HG02943 (cell line): ENCODE measurements around the gene GPT2.
A peak's percentile ranks its signal among the peaks of the same experiment; 100 is the strongest.
"Not testable (repeated sequence)": the region's sequence is repeated elsewhere in the genome, so short reads cannot be mapped to it uniquely, and the experiment has no call there.

ENCODE experiments used
- ATAC-seq: cut with Tn5 transposase; IDR thresholded peaks from one replicate; pipeline ENCODE4 v1.9.1; 2021; ENCODE audit warnings: mild to moderate bottlenecking, low read depth, moderate library complexity; ENCODE audit not compliant: unreplicated experiment

The GPT2 gene

GRCh38 chr16:46918400-46918799 is 34.2 kb downstream of the GPT2 start:
- ATAC-seq, result no peak

- ATAC-seq, result peak; percentile 87
Observed at GRCh38 chr16:46918905-46919792, 35.0 kb downstream of the GPT2 start.

GRCh38 chr16:46920402-46921068 is 36.4 kb downstream of the GPT2 start:
- ATAC-seq, result no peak

- ATAC-seq, result no peak
Observed at GRCh38 chr16:46922239-46922638, 38.1 kb downstream of the GPT2 start.

- ATAC-seq, result no peak
Observed at GRCh38 chr16:46923513-46924295, 39.5 kb downstream of the GPT2 start.

- ATAC-seq, result no peak
Observed at GRCh38 chr16:46924402-46924801, 40.2 kb downstream of the GPT2 start.

- ATAC-seq, result no peak
Observed at GRCh38 chr16:46926470-46927225, 42.5 kb downstream of the GPT2 start.

GRCh38 chr16:46927273-46927672 is 43.1 kb downstream of the GPT2 start:
- ATAC-seq, result no peak

GRCh38 chr16:46928811-46929210 is 44.6 kb downstream of the GPT2 start:
- no peak for ATAC-seq

- no peak for ATAC-seq
Observed at GRCh38 chr16:46929378-46930332, 45.5 kb downstream of the GPT2 start.

- ATAC-seq, result no peak
Observed at GRCh38 chr16:46930861-46931260, 46.7 kb downstream of the GPT2 start.

- no peak for ATAC-seq
Observed at GRCh38 chr16:46932802-46933201, 48.6 kb downstream of the GPT2 start.

- no peak for ATAC-seq
Observed at GRCh38 chr16:46937536-46937935, 53.4 kb downstream of the GPT2 start.

GRCh38 chr16:46944713-46945112 is 60.6 kb downstream of the GPT2 start:
- ATAC-seq, result not testable (repeated sequence)

GRCh38 chr16:46947900-46948547 is 63.9 kb downstream of the GPT2 start:
- no peak for ATAC-seq

- no peak for ATAC-seq
Observed at GRCh38 chr16:46948548-46949166, 64.5 kb downstream of the GPT2 start.

- ATAC-seq, result no peak
Observed at GRCh38 chr16:46949241-46949892, 65.2 kb downstream of the GPT2 start.

GRCh38 chr16:46950009-46950408 is 65.8 kb downstream of the GPT2 start:
- ATAC-seq, result no peak
